Measurements from ENCODE around the gene SLC45A1. TPM values are rescaled to one million over a fixed set of nuclear protein-coding genes. Genes with fewer than 3 reads are reported as not detected.

The SLC45A1 gene
- total and polyA plus RNA-seq, 9 of the 15 experiments (the other 6 are each of a cell fraction or from before 2014, with no cell fraction given) = not detected

DNA sequence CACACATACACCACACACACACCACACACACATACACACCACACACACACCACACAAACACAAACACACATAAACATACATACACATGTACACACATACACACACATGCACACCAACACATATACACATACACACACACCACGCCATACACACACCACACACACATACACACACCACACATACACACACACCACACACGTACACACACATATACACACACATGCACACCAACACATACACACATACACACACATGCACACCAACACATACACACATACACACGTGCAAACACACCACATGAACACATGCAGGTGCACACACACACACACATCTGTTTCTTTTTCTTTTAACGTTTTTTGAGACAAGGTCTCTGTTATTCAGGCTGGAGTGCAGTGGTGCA lies 41.0 kb upstream of the SLC45A1 start (continued):
- TF ChIP-seq MGA (IDR thresholded peaks at IDR 0.05) (no peak), PURB (CRISPR knock-in tag; IDR thresholded peaks at IDR 0.05; ENCODE audit: low read depth) (no peak), ZKSCAN8 (CRISPR knock-in tag; IDR thresholded peaks at IDR 0.05) (no peak), SRSF9 (IDR thresholded peaks at IDR 0.05; ENCODE audit: borderline replicate concordance, low read depth, low read length) (no peak), ELF4 (CRISPR knock-in tag; IDR thresholded peaks at IDR 0.05) (0 out of 2 replicates have a peak, but pooled peaks have one; percentile 19), ARID2 (IDR thresholded peaks at IDR 0.05) (0 out of 2 replicates have a peak, but pooled peaks have one; percentile 17), ZNF263 (CRISPR knock-in tag; IDR thresholded peaks at IDR 0.05; ENCODE audit: borderline replicate concordance) (no peak), PHF20 (IDR thresholded peaks at IDR 0.05; ENCODE audit: partially characterized antibody) (peak; percentile 47), ZNF76 (CRISPR knock-in tag; IDR thresholded peaks at IDR 0.05; ENCODE audit: borderline replicate concordance) (no peak), MLLT1 (IDR thresholded peaks at IDR 0.05) (peak in 1 of 2 experiments; percentile 76; a peak in 1 of 4 replicates), U2AF2 (optimal IDR thresholded peaks at IDR 0.05; ENCODE audit: low read depth, low read length) (no peak), NCOA4 (IDR thresholded peaks at IDR 0.05; ENCODE audit: partially characterized antibody) (peak; percentile 59), RB1 (IDR thresholded peaks at IDR 0.05; ENCODE audit: low read depth) (no peak)
- TF ChIP-seq, protein P1, sequence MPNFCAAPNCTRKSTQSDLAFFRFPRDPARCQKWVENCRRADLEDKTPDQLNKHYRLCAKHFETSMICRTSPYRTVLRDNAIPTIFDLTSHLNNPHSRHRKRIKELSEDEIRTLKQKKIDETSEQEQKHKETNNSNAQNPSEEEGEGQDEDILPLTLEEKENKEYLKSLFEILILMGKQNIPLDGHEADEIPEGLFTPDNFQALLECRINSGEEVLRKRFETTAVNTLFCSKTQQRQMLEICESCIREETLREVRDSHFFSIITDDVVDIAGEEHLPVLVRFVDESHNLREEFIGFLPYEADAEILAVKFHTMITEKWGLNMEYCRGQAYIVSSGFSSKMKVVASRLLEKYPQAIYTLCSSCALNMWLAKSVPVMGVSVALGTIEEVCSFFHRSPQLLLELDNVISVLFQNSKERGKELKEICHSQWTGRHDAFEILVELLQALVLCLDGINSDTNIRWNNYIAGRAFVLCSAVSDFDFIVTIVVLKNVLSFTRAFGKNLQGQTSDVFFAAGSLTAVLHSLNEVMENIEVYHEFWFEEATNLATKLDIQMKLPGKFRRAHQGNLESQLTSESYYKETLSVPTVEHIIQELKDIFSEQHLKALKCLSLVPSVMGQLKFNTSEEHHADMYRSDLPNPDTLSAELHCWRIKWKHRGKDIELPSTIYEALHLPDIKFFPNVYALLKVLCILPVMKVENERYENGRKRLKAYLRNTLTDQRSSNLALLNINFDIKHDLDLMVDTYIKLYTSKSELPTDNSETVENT (CRISPR knock-in tag; IDR thresholded peaks at IDR 0.05) = no peak

Measured in K562 (cell line).